Measurements from ENCODE around the gene PSPC1.

DNA sequence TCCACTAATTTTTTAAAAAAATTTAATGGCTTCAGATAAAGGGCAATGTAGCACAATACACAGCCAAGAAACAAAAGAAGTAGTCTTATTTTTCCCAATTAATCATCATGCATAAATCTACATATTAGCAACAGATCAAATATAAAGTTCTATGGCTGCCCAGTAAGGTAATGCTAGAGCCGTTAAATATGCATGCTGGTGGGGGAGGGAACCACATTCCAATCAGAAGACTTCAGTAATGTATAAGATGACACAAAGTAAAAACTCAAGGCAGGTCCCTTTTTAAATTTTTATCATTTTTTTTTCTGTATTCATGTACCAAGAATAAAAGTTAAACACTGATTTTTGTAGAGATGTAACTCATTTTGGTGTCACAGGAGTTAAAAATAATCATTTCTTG, 87.3 kb downstream of the PSPC1 start:
- TF ChIP-seq, protein P1, sequence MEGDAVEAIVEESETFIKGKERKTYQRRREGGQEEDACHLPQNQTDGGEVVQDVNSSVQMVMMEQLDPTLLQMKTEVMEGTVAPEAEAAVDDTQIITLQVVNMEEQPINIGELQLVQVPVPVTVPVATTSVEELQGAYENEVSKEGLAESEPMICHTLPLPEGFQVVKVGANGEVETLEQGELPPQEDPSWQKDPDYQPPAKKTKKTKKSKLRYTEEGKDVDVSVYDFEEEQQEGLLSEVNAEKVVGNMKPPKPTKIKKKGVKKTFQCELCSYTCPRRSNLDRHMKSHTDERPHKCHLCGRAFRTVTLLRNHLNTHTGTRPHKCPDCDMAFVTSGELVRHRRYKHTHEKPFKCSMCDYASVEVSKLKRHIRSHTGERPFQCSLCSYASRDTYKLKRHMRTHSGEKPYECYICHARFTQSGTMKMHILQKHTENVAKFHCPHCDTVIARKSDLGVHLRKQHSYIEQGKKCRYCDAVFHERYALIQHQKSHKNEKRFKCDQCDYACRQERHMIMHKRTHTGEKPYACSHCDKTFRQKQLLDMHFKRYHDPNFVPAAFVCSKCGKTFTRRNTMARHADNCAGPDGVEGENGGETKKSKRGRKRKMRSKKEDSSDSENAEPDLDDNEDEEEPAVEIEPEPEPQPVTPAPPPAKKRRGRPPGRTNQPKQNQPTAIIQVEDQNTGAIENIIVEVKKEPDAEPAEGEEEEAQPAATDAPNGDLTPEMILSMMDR (IDR thresholded peaks at IDR 0.05), result no peak
- no peak for TF ChIP-seq POLR2AphosphoS5 (IDR thresholded peaks at IDR 0.05)
